ENCODE measurements around the gene SLC25A51.
"Not testable (repeated sequence)": the region's sequence is repeated elsewhere in the genome, so short reads cannot be mapped to it uniquely, and the experiment has no call there.

The SLC25A51 gene

DNA sequence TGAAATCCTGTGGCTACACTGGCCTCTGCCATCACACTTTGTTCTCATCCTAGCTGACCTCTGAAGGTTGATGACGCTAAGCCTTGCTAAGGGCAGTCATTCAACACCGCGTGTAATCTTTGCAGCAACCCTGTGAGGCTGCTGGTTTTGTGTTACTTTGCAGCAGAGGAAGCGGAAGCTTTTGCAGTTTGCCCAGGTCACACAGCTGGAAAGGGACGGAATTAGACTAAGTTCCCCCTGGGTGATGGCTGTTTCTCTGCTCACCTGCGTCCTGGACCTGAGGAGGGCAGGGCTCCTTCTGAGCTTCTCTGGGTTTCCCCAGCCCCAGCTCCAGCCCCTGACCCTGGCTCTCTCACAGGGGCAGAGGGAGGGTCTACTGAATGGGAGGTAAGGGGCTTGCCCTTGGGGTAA, 7.3 kb upstream of the SLC25A51 start:
- ChIA-PET POLR2A (no interaction called here), CTCF (interaction anchor here (0.9 to 18.1 kb wide), 16 partner anchors 9 to 490 kb away, joined by 3 to 214 read pairs (median 5); no protein-coding TSS in a partner anchor)
- no peak for DNase-seq (ENCODE audit: low read depth, low spot score)
- TF ChIP-seq, protein P1, sequence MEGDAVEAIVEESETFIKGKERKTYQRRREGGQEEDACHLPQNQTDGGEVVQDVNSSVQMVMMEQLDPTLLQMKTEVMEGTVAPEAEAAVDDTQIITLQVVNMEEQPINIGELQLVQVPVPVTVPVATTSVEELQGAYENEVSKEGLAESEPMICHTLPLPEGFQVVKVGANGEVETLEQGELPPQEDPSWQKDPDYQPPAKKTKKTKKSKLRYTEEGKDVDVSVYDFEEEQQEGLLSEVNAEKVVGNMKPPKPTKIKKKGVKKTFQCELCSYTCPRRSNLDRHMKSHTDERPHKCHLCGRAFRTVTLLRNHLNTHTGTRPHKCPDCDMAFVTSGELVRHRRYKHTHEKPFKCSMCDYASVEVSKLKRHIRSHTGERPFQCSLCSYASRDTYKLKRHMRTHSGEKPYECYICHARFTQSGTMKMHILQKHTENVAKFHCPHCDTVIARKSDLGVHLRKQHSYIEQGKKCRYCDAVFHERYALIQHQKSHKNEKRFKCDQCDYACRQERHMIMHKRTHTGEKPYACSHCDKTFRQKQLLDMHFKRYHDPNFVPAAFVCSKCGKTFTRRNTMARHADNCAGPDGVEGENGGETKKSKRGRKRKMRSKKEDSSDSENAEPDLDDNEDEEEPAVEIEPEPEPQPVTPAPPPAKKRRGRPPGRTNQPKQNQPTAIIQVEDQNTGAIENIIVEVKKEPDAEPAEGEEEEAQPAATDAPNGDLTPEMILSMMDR (IDR thresholded peaks at IDR 0.05; ENCODE audit: insufficient read depth, low read length, missing control alignments): no peak
- H3K4me3 ChIP-seq (ENCODE audit: low read depth, low read length): no peak overlapping the region

DNA sequence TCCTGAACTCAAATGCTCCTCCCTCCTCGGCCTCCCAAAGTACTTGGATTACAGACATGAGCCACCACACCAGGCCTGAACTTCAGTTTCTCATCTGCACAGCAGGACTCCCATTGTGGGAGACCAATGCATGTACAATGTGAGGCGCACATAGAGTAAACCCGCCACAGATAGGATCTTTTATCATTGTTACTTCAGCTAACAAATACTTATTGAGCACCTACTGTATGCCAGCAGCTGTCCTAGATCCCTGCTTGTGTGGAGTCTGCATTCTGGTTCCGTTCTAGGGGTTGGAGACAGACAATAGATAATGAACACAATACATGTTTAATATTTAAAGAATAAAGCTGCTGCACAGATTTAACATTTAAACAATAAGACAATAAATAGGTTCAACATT, 6.3 kb upstream of the SLC25A51 start:
- ChIA-PET POLR2A (no interaction called here), CTCF (interaction anchor here (2.3 to 18.1 kb wide), 5 partner anchors 15 to 353 kb away, joined by 7 to 214 read pairs (median 44); no protein-coding TSS in a partner anchor)
- no peak for DNase-seq (ENCODE audit: low read depth, low spot score)
- TF ChIP-seq, protein P1 (IDR thresholded peaks at IDR 0.05; ENCODE audit: insufficient read depth, low read length, missing control alignments): no peak
- no peak overlapping the region for H3K4me3 ChIP-seq (ENCODE audit: low read depth, low read length)

- H3K4me3 ChIP-seq (ENCODE audit: low read depth, low read length); DNase-seq (ENCODE audit: low read depth, low spot score); POLR2A ChIA-PET: not testable (repeated sequence)
- CTCF ChIA-PET: interaction anchor here (2.3 to 18.1 kb wide), 3 partner anchors 178 to 354 kb away, joined by 15 to 214 read pairs (median 77); no protein-coding TSS in a partner anchor
These were observed 5.9 kb upstream of the SLC25A51 start for GRCh38 chr9:37909836-37910235.

GRCh38 chr9:37909326-37909725, 5.4 kb upstream of the SLC25A51 start:
- DNase-seq (ENCODE audit: low read depth, low spot score): no peak
- no peak overlapping the region for H3K4me3 ChIP-seq (ENCODE audit: low read depth, low read length)
- TF ChIP-seq, protein P1 (IDR thresholded peaks at IDR 0.05; ENCODE audit: insufficient read depth, low read length, missing control alignments): no peak
- ChIA-PET POLR2A (no interaction called here), CTCF (interaction anchor here (1.2 to 18.1 kb wide), 5 partner anchors 10 to 354 kb away, joined by 3 to 214 read pairs (median 6); no protein-coding TSS in a partner anchor)

DNA sequence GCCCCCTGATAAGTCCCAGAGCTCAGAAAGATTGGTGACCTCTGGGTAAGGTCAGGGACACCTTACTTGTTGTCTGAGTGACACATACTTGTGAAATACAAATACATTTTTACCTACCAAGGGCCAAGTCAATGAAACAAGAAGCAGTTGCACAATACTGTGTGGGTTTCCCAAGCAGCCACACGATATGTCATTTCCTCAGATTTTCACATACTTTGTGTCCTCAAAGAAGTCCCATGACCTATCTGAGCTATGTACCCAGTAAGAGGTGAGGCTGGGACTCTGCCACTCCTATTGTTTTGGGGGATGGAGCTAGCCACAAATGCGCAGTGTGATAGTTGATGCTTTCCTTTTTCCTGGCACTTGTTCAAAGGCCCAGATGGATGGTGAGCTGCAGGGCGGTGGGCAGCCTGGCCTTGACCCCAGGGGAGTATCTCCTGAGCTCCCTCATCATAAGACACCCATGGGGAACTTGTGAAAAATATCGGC, 4.8 kb upstream of the SLC25A51 start:
- CTCF ChIA-PET: interaction anchor here (1.2 to 18.1 kb wide), 5 partner anchors 9 to 355 kb away, joined by 3 to 214 read pairs (median 6); no protein-coding TSS in a partner anchor

GRCh38 chr9:37908283-37908682, 4.4 kb upstream of the SLC25A51 start:
- ChIA-PET CTCF (interaction anchor here (1.2 to 18.1 kb wide), 5 partner anchors 9 to 355 kb away, joined by 3 to 214 read pairs (median 6); no protein-coding TSS in a partner anchor), POLR2A (interaction anchor here (0.7 to 0.8 kb wide), 2 partner anchors 10 to 118 kb away, joined by 3 read pairs; no protein-coding TSS in a partner anchor)
- TF ChIP-seq, protein P1 (IDR thresholded peaks at IDR 0.05; ENCODE audit: insufficient read depth, low read length, missing control alignments): no peak
- DNase-seq (ENCODE audit: low read depth, low spot score): no peak
- no peak overlapping the region for H3K4me3 ChIP-seq (ENCODE audit: low read depth, low read length)

More for the DNA sequence above, 4.8 kb upstream of the SLC25A51 start:
- TF ChIP-seq, protein P1 (IDR thresholded peaks at IDR 0.05; ENCODE audit: insufficient read depth, low read length, missing control alignments): no peak
- no peak overlapping the region for H3K4me3 ChIP-seq (ENCODE audit: low read depth, low read length)
- no peak for DNase-seq (ENCODE audit: low read depth, low spot score)
- POLR2A ChIA-PET: interaction anchor here (0.7 to 0.8 kb wide), 2 partner anchors 10 to 118 kb away, joined by 3 read pairs; no protein-coding TSS in a partner anchor
